C4-2B (cell line): ENCODE results near the gene TRAPPC3.

ENCODE experiments used
- H3K27ac ChIP-seq: fragments of 450-650 bp; 2 replicates; pipeline ENCODE4 v1.5.1; 2017
- ZFX ChIP-seq: fragments of 450-650 bp; IDR thresholded peaks from 2 replicates; pipeline ENCODE4 v1.6.1; 2017
- TF ChIP-seq, protein P1 (sequence below): fragments of 450-650 bp; conservative IDR thresholded peaks from 2 replicates; pipeline ENCODE4 v1.5.1; 2017; ENCODE audit warnings: mild to moderate bottlenecking

Gene TRAPPC3

DNA sequence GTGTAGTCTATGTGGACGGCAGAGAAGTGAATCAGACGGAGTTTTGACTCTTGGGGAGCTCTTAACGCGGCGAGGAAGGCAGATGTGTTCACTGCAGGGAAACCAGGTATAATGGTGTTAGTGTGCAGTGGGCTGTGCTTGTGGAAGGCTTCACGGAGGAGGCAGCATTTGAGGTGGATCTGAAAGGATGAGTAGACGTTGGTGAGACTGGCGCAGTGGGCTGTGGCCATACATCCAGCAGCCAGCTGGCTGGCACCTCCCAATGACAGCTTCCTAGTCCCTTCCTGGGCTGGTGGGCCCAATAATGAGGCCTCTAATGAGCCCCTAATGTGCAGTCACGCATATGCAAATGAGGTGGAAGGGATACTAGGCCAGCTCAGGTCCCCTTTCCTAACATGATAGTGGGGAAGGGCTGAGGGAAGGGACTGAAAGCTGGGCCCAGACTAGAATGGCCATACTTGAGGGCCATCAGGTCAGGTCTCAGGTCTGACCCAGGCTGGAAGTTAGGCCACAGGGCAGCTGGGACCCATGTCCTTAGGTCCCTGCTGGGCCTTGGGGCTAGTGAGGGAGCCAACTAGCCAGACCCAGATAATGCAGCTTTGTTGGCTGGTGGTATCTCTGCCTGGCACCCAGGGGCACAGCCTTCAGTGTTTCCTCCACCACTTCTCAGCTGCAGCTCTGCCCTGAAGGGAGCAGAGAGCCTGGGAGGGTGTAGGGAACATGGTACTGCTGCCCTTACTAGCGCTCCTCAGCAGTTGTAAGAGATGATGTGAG, 10.5 kb upstream of the TRAPPC3 start:
- H3K27ac ChIP-seq = peak overlapping the region; percentile 84
- no peak for TF ChIP-seq ZFX
- TF ChIP-seq, protein P1, sequence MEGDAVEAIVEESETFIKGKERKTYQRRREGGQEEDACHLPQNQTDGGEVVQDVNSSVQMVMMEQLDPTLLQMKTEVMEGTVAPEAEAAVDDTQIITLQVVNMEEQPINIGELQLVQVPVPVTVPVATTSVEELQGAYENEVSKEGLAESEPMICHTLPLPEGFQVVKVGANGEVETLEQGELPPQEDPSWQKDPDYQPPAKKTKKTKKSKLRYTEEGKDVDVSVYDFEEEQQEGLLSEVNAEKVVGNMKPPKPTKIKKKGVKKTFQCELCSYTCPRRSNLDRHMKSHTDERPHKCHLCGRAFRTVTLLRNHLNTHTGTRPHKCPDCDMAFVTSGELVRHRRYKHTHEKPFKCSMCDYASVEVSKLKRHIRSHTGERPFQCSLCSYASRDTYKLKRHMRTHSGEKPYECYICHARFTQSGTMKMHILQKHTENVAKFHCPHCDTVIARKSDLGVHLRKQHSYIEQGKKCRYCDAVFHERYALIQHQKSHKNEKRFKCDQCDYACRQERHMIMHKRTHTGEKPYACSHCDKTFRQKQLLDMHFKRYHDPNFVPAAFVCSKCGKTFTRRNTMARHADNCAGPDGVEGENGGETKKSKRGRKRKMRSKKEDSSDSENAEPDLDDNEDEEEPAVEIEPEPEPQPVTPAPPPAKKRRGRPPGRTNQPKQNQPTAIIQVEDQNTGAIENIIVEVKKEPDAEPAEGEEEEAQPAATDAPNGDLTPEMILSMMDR = no peak

DNA sequence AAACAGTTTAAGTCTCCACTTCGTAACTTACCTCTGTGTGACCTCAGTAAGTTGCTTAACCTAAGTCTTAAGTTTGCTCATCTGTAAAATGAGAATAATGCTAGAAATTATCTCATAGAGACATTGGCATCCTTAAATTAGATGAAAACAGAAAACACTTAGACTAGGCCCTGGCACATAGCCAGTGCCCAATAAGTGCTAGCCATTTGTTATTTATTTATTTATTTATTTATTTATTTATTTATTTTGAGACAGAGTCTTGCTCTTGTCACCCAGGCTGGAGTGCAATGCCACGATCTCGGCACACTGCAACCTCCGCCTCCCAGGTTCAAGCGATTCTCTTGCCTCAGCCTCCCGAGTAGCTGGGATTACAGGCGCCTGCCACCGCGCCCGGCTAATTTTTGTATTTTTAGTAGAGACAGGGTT, 9.6 kb upstream of the TRAPPC3 start:
- peak overlapping the region; percentile 84 for H3K27ac ChIP-seq

GRCh38 chr1:36157973-36158826, 8.9 kb upstream of the TRAPPC3 start:
- peak overlapping the region; percentile 98 for H3K27ac ChIP-seq
- TF ChIP-seq ZFX = no peak
- TF ChIP-seq, protein P1 = no peak

DNA sequence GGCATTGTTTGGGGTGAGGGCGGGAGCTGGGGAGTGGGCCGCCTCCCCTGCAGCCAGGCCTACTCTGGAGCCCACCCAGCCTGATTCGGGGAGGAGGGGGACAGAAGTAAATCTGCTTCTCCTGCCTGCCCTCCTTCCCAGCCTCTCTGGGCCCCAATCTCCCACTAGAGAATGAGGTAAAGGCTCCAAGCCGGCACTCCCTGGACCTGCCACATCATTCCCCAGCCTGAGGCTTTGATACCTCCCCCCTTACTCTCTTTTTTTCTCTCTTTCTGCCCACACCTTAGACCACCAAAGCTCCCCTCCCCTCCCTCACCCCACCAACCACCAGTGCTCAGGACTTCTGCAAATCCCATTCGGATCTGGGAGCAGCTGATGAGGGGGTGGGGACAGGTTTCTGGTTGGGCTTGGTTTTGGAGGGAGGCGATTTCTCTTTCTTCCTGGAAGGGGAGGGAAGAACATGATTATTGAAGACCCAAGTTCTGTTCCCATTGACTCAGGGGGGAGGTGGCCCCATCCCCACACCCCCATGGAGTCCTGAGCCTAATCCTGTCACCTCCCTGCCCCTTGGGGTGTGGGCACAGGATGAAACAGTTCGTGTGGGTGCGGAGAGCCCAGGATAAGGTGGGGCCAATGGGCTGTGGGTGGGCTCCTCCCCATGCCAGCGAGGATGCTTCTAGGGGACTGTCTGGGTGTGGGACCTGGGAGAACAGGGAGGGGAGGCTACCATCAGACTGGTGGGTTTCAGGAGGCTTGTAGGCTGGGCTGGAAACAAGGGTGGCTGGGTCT, 8.0 kb upstream of the TRAPPC3 start:
- TF ChIP-seq ZFX = no peak
- TF ChIP-seq, protein P1 = no peak
- peak overlapping the region; percentile 98 for H3K27ac ChIP-seq

GRCh38 chr1:36156329-36157114, 7.2 kb upstream of the TRAPPC3 start:
- peak overlapping the region; percentile 98 for H3K27ac ChIP-seq
- TF ChIP-seq ZFX = peak; percentile 66
- TF ChIP-seq, protein P1 = no peak

GRCh38 chr1:36155408-36156328, 6.4 kb upstream of the TRAPPC3 start, which contains the start of gene MAP7D1:
Gene MAP7D1, plus strand, starts transcription at chr1:36156160. Its CDS starts 258 bp downstream, at chr1:36156418.
- H3K27ac ChIP-seq = peak within 1 kb of the TSS; percentile 98
- TF ChIP-seq, protein P1 = no peak
- no peak; the same call in none of the 2 replicates for TF ChIP-seq ZFX
